Liver (tissue), 9 donors: ENCODE measurements around the gene PDE4B. TPM values are rescaled to one million over a fixed set of nuclear protein-coding genes. Genes with fewer than 3 reads are reported as not detected.

Source experiments
- DNase-seq: peaks from one replicate; pipeline ENCODE4 v3.0.0-alpha.2; 2017; ENCODE audit warnings: low spot score
- H3K27ac ChIP-seq, 2 donors: one replicate each; pipeline ENCODE4 v1.7.0; 2013; ENCODE audit warnings: inconsistent platforms in 2 of 2, low read length in 2 of 2, control low read depth in 1 of 2, low read depth in 1 of 2, mild to moderate bottlenecking in 1 of 2
- H3K27me3 ChIP-seq, 4 donors: one replicate each; pipeline versions ENCODE4 v1.6.1 to v1.7.0; 2013; ENCODE audit warnings: low read length in 3 of 4, inconsistent platforms in 1 of 4, mild to moderate bottlenecking in 1 of 4, moderate library complexity in 1 of 4; ENCODE audit not compliant: control insufficient read depth in 4 of 4, insufficient read depth in 4 of 4
- H3K36me3 ChIP-seq, 4 donors: one replicate each; pipeline versions ENCODE4 v1.6.1 to v1.7.0; 2013; ENCODE audit warnings: low read length in 3 of 4, mild to moderate bottlenecking in 3 of 4, low read depth in 1 of 4, moderate library complexity in 1 of 4; ENCODE audit not compliant: control insufficient read depth in 4 of 4, insufficient read depth in 3 of 4
- H3K4me1 ChIP-seq, 4 donors: one replicate each; pipeline versions ENCODE4 v1.6.1 to v1.7.0; 2013; ENCODE audit warnings: low read length in 3 of 4, mild to moderate bottlenecking in 3 of 4, moderate library complexity in 1 of 4; ENCODE audit not compliant: control insufficient read depth in 4 of 4, insufficient read depth in 4 of 4
- H3K4me3 ChIP-seq, 3 donors: one replicate each; pipeline versions ENCODE4 v1.6.1 to v1.7.0; 2013; ENCODE audit warnings: low read length in 3 of 3, control low read depth in 1 of 3, low read depth in 1 of 3, mild to moderate bottlenecking in 1 of 3
- H3K9ac ChIP-seq, 2 donors: one replicate each; pipeline ENCODE4 v1.7.0; 2013; ENCODE audit warnings: low read length in 2 of 2, mild to moderate bottlenecking in 2 of 2, moderate library complexity in 2 of 2, control low read depth in 1 of 2, low read depth in 1 of 2
- H3K9me3 ChIP-seq, 4 donors: one replicate each; pipeline versions ENCODE4 v1.6.1 to v1.7.0; 2013; ENCODE audit warnings: low read length in 3 of 4; ENCODE audit not compliant: control insufficient read depth in 4 of 4
- ATF3 ChIP-seq: IDR thresholded peaks from 2 replicates; pipeline ENCODE4 v1.6.1; 2016; ENCODE audit warnings: antibody characterized with exemption
- EGR1 ChIP-seq, 2 donors: IDR thresholded peaks; 2 replicates each; pipeline ENCODE4 v1.6.1; 2016 to 2018; ENCODE audit warnings: antibody characterized with exemption in 2 of 2, low read depth in 2 of 2
- FOXA2 ChIP-seq: IDR thresholded peaks from 2 replicates; pipeline ENCODE4 v1.6.1; 2016; ENCODE audit warnings: antibody characterized with exemption
- HNF4A ChIP-seq, 2 donors: conservative IDR thresholded peaks; 2 replicates each; pipeline ENCODE4 v1.6.1; 2016; ENCODE audit warnings: antibody characterized with exemption in 2 of 2, mild to moderate bottlenecking in 2 of 2
- HNF4G ChIP-seq: IDR thresholded peaks from 2 replicates; pipeline ENCODE4 v1.6.1; 2016; ENCODE audit warnings: antibody characterized with exemption
- NR2F2 ChIP-seq: IDR thresholded peaks from 2 replicates; pipeline ENCODE4 v1.6.1; 2016; ENCODE audit warnings: antibody characterized with exemption
- RAD21 ChIP-seq, 2 donors: IDR thresholded peaks; 2 replicates each; pipeline ENCODE4 v1.6.1; 2016; ENCODE audit warnings: antibody characterized with exemption in 2 of 2, mild to moderate bottlenecking in 2 of 2
- SP1 ChIP-seq: IDR thresholded peaks from 2 replicates; pipeline ENCODE4 v1.6.1; 2018; ENCODE audit warnings: antibody characterized with exemption, mild to moderate bottlenecking
- TAF1 ChIP-seq: conservative IDR thresholded peaks from 2 replicates; pipeline ENCODE4 v1.6.1; 2016; ENCODE audit warnings: antibody characterized with exemption, mild to moderate bottlenecking
- YY1 ChIP-seq: IDR thresholded peaks from 2 replicates; pipeline ENCODE4 v1.6.1; 2016; ENCODE audit warnings: antibody characterized with exemption, mild to moderate bottlenecking
- ZBTB33 ChIP-seq: IDR thresholded peaks from 2 replicates; pipeline ENCODE4 v1.6.1; 2016; ENCODE audit warnings: antibody characterized with exemption
- WGBS: extraction: QIAGEN DNeasy Blood & Tissue Kit; methylation state at CpG from one replicate; pipeline ENCODE4 v1.1.7; 2013; 5-methylcytosine and 5-hydroxymethylcytosine counted together
- polyA plus RNA-seq, 2 donors: library from polyadenylated mRNA; stranded (reverse) in 1 of 2; unstranded in 1 of 2; fragments of 200-250 nt in 1 of 2; fragments of >200 nt in 1 of 2; fragmentation: Nextera tagmentation in 1 of 2; extraction: Ambion mirVana in 1 of 2; gene quantifications; one replicate each; pipeline versions ENCODE4 v1.2.1 to v1.2.3, GENCODE V29; 2013 to 2015
- total RNA-seq, 2 donors: library from RNA; depleted of rRNA; stranded (reverse); fragments of >200 nt; gene quantifications; one replicate each; pipeline ENCODE4 v1.2.3, GENCODE V29; 2014
- TF ChIP-seq, protein P1 (sequence below): fragments of 150-350 bp; IDR thresholded peaks from 2 replicates; pipeline ENCODE4 v1.5.1; 2017; ENCODE audit warnings: improper control_type of control experiment, low read depth, low read length; ENCODE audit not compliant: missing input control
- TF ChIP-seq, protein P2 (sequence below): IDR thresholded peaks from 2 replicates; pipeline ENCODE4 v1.6.1; 2016; ENCODE audit warnings: antibody characterized with exemption
- donor health status: healthy.
- donor health status: healthy.
- donor health status: healthy.
- donor health status: healthy.
- donor health status: healthy.

The PDE4B gene
- total and polyA plus RNA-seq, 4 donors: 1.9 to 3.9 (median 2.7) TPM

GRCh38 chr1:66074147-66074546 is 281.5 kb downstream of the PDE4B start:
- H3K4me3 ChIP-seq: no peak overlapping the region
- no peaks in the 10 kb centered on the region for H3K27me3 ChIP-seq
- WGBS: 91% methylated on average over 2 of the region's 2 CpGs
- H3K9me3 ChIP-seq: no peaks in the 10 kb centered on the region
- no peak for DNase-seq
- H3K36me3 ChIP-seq: no peaks in the 10 kb centered on the region
- H3K27ac ChIP-seq: no peak overlapping the region
- no peak overlapping the region for H3K9ac ChIP-seq
- H3K4me1 ChIP-seq: no peaks in the 10 kb centered on the region
- no peak for TF ChIP-seq ZBTB33
- TF ChIP-seq, protein P1, sequence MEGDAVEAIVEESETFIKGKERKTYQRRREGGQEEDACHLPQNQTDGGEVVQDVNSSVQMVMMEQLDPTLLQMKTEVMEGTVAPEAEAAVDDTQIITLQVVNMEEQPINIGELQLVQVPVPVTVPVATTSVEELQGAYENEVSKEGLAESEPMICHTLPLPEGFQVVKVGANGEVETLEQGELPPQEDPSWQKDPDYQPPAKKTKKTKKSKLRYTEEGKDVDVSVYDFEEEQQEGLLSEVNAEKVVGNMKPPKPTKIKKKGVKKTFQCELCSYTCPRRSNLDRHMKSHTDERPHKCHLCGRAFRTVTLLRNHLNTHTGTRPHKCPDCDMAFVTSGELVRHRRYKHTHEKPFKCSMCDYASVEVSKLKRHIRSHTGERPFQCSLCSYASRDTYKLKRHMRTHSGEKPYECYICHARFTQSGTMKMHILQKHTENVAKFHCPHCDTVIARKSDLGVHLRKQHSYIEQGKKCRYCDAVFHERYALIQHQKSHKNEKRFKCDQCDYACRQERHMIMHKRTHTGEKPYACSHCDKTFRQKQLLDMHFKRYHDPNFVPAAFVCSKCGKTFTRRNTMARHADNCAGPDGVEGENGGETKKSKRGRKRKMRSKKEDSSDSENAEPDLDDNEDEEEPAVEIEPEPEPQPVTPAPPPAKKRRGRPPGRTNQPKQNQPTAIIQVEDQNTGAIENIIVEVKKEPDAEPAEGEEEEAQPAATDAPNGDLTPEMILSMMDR: no peak
- no peak for TF ChIP-seq FOXA2
- TF ChIP-seq NR2F2: no peak
- TF ChIP-seq HNF4A (conservative IDR thresholded peaks at IDR 0.05): no peak

DNA sequence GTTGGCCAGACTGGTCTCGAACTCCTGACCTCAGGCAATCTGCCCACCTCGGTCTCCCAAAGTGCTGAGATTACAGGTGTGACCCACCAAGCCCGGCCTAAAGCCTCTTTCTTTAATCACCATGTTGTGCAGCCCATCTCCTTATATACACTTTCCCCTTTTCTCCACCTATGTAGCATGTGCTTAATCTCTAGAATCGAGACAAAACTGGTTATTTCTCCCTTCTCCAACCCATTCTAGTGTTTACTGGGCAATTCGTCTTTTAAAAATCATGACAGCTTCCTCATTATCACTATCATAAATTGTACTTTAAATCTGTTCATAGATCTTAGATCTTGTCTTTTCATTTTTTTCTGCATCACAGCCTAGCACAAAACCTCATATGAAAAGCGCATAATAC is 285.7 kb downstream of the PDE4B start:
- DNase-seq: no peak
- 85% methylated on average over 6 of the region's 6 CpGs for WGBS
- TF ChIP-seq, protein P1: no peak
- TF ChIP-seq TAF1: no peak

DNA sequence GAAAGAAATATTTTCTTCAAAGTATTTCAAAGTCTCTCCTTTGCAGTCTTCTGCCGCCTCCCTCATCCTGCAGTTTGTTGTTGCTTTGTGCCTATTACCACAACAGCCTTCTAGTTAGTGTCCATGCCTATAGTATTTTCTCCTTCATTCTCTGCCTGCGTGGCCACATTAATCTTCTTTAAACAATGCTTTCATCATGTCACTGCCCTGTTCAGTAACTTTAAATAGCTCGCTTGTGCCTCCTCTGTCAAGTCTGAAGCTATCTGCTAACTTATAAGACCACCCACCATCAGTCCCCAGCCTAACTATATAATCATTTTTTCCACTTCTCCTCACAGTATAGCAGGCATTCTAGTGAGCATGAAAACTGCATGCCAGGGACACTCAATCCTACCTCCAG is 290.3 kb downstream of the PDE4B start:
- no peaks in the 10 kb centered on the region for H3K4me1 ChIP-seq
- H3K36me3 ChIP-seq: no peaks in the 10 kb centered on the region
- H3K9ac ChIP-seq: no peak overlapping the region
- H3K27me3 ChIP-seq: no peaks in the 10 kb centered on the region
- H3K4me3 ChIP-seq: no peak overlapping the region
- DNase-seq: no peak
- no peaks in the 10 kb centered on the region for H3K9me3 ChIP-seq
- 85% methylated on average over 3 of the region's 3 CpGs for WGBS
- H3K27ac ChIP-seq: no peak overlapping the region
- TF ChIP-seq ATF3 (no peak), YY1 (no peak), RAD21 (IDR thresholded peaks at IDR 0.05) (no peak), SP1 (no peak), NR2F2 (no peak), EGR1 (IDR thresholded peaks at IDR 0.05; ENCODE audit: low read depth in 2 of 2) (no peak), HNF4G (no peak), ZBTB33 (no peak), FOXA2 (no peak)
- TF ChIP-seq, protein P1: no peak
- TF ChIP-seq, protein P2, sequence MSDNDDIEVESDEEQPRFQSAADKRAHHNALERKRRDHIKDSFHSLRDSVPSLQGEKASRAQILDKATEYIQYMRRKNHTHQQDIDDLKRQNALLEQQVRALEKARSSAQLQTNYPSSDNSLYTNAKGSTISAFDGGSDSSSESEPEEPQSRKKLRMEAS: no peak

More for the DNA sequence above, 285.7 kb downstream of the PDE4B start:
- Histone ChIP-seq H3K36me3 (no peaks in the 10 kb centered on the region), H3K4me3 (no peak overlapping the region), H3K27me3 (no peaks in the 10 kb centered on the region), H3K27ac (no peak overlapping the region), H3K9me3 (no peaks in the 10 kb centered on the region), H3K9ac (no peak overlapping the region), H3K4me1 (no peaks in the 10 kb centered on the region)
